Neural crest cell (in vitro differentiated cells): ENCODE measurements around the gene MRPS25. TPM values are rescaled to one million over a fixed set of nuclear protein-coding genes. Genes with fewer than 3 reads are reported as not detected.

ENCODE experiments used
- DNase-seq: peaks from one replicate; pipeline ENCODE4 v3.0.0; 2021; ENCODE audit warnings: low read depth, mixed read lengths, low spot score
- H3K27ac Mint-ChIP-seq: one replicate; pipeline ENCODE4 v1.8.0; 2021; ENCODE audit warnings: mild to moderate bottlenecking, mixed read lengths; ENCODE audit not compliant: unreplicated experiment
- H3K27me3 Mint-ChIP-seq: 2 replicates; pipeline ENCODE4 v1.8.0; 2021; ENCODE audit warnings: low read depth, mild to moderate bottlenecking, mixed read lengths
- H3K36me3 Mint-ChIP-seq: 2 replicates; pipeline ENCODE4 v1.8.0; 2021; ENCODE audit warnings: low read depth, mild to moderate bottlenecking, mixed read lengths
- H3K4me1 Mint-ChIP-seq: 2 replicates; pipeline ENCODE4 v1.8.0; 2021; ENCODE audit warnings: mixed read lengths
- H3K4me3 Mint-ChIP-seq: one replicate; pipeline ENCODE4 v1.8.0; 2021; ENCODE audit warnings: mild to moderate bottlenecking, mixed read lengths
- H3K9me3 Mint-ChIP-seq: 2 replicates; pipeline ENCODE4 v1.8.0; 2021; ENCODE audit warnings: mixed read lengths
- long read RNA-seq: library from polyadenylated mRNA; unstranded; transcript quantifications from one replicate; pipeline ENCODE4 v2.0.0, GENCODE V29; 2020
- total RNA-seq: library from RNA; stranded (reverse); gene quantifications from 2 replicates; pipeline ENCODE4 v1.2.1, GENCODE V29; 2021
- TF ChIP-seq, protein P1 (sequence below): fragments of 200-600 bp; sonication (generic); conservative IDR thresholded peaks from 2 replicates; pipeline ENCODE4 v1.5.0; 2021; ENCODE audit warnings: antibody characterized with exemption, mild to moderate bottlenecking

Gene MRPS25
- 60.9 and 62.0 TPM in 2 replicates for total RNA-seq
- long read RNA-seq, full-length matches to known transcripts: 70 of 90 reads
- long read RNA-seq, partial matches to known transcripts: 1 of 90 reads
- long read RNA-seq, other reads (novel, unspliced or antisense): 19 of 90 reads

DNA sequence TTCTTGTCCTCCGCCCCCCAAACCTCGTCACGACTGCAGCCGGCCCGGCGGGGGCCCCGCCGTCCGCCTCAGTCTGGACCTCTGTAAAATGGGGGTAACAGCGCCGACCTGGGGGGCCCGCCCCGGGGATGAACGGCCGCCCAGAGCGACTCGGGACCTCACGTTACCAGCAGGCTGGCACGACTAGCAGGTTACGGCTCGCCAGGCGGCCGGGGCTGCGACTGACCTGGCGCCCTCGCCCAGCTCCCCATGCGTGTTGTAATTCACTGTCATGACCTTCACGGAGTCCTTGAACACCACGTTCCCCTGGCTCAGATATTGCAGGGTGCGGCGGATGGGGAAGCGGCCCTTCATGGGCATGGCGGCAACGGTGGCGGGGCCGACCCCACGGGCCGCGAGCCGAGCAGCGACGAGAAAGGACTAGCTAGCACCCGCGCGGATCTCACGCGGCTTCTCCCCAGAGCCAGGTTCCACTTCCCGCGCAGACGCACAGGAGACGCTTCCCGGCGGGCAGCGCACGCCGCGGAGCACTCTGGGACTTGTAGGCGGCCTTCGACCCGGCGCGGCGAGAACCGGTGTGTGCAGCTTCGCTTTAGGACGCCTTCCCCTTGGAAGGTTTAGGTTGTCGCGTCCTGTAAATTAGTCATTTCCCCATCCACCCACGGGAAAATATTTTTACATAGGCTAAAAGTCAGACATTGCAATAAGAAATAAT, at the start of gene MRPS25:
Gene MRPS25, minus strand, starts transcription at position 481 of the 715 bp plus-strand sequence. Its CDS starts 121 bp downstream, at position 360.
- H3K27me3 Mint-ChIP-seq: no peaks in the 10 kb centered on the region
- H3K36me3 Mint-ChIP-seq: peaks cover 21% of the 10 kb centered on the region
- TF ChIP-seq, protein P1, sequence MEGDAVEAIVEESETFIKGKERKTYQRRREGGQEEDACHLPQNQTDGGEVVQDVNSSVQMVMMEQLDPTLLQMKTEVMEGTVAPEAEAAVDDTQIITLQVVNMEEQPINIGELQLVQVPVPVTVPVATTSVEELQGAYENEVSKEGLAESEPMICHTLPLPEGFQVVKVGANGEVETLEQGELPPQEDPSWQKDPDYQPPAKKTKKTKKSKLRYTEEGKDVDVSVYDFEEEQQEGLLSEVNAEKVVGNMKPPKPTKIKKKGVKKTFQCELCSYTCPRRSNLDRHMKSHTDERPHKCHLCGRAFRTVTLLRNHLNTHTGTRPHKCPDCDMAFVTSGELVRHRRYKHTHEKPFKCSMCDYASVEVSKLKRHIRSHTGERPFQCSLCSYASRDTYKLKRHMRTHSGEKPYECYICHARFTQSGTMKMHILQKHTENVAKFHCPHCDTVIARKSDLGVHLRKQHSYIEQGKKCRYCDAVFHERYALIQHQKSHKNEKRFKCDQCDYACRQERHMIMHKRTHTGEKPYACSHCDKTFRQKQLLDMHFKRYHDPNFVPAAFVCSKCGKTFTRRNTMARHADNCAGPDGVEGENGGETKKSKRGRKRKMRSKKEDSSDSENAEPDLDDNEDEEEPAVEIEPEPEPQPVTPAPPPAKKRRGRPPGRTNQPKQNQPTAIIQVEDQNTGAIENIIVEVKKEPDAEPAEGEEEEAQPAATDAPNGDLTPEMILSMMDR: no peak
- no peaks in the 10 kb centered on the region for H3K9me3 Mint-ChIP-seq
- DNase-seq: peak; percentile 74
- H3K4me1 Mint-ChIP-seq: peaks cover 30% of the 10 kb centered on the region
- H3K27ac Mint-ChIP-seq: peak within 1 kb of the TSS; percentile 98
- peak within 1 kb of the TSS; percentile 98 for H3K4me3 Mint-ChIP-seq

DNA sequence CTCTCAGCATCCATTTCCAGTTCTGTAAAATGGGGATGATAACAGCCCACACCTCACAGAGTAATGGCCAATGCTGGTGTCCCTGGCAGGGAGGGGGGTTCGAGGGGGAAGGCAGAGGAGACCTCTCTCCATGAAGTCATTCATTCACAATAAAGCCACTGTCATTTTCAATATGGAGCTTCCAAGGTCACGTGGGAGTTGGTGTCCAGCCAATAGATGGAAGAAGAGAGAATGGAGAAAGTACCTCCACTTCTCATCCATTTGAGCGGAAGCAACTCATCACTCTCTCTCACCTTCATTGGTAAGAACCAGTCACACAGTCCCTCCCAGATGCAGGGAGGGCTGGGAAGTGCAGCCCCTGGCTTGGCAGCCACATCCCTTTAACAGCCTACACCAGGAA, 48.8 kb upstream of the MRPS25 start:
- no peak overlapping the region for H3K4me3 Mint-ChIP-seq
- H3K36me3 Mint-ChIP-seq: no peaks in the 10 kb centered on the region
- no peak overlapping the region for H3K27ac Mint-ChIP-seq
- peaks cover 18% of the 10 kb centered on the region for H3K27me3 Mint-ChIP-seq
- DNase-seq: no peak
- TF ChIP-seq, protein P1: no peak
- H3K4me1 Mint-ChIP-seq: no peaks in the 10 kb centered on the region
- H3K9me3 Mint-ChIP-seq: no peaks in the 10 kb centered on the region

DNA sequence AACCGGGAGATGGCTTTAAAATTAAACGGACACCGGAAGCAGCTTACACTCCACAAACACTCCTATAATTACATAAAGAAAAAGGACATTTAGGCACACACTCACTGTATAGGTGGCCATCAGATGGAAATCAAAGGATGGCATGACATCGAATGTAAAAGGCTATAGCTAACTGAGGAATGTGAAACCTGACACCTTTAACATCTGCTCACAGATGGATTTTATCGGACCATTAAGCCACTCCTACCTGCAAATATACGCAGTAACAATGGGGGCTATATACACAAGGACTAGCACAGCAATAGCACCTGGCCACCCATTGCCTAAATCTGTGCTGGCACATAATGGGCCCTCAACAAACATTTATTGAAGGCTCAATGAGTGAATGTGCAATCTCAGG, 48.4 kb upstream of the MRPS25 start:
- Mint-ChIP-seq H3K27me3 (peaks cover 18% of the 10 kb centered on the region), H3K9me3 (no peaks in the 10 kb centered on the region), H3K27ac (peak overlapping the region; percentile 15), H3K4me1 (no peaks in the 10 kb centered on the region), H3K4me3 (no peak overlapping the region), H3K36me3 (no peaks in the 10 kb centered on the region)
- DNase-seq: no peak
- TF ChIP-seq, protein P1: no peak

DNA sequence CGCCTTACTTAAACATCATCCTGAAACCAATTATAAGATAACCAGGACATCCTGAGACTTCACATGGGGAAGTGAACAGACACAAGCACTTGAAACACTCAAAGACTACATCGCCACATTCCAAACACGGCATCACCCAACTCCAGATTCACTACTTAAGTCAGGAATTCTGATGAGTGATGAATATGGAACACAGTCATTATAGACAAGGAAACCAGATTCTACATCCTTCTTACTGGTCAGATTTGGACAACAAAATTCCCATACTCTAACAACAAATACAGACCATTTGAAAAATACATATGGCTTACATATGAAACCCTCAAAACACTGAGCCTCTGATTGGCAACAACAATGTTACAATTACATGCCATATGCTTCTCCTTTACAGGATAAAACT, 46.9 kb upstream of the MRPS25 start:
- peaks cover 9% of the 10 kb centered on the region for H3K4me1 Mint-ChIP-seq

DNA sequence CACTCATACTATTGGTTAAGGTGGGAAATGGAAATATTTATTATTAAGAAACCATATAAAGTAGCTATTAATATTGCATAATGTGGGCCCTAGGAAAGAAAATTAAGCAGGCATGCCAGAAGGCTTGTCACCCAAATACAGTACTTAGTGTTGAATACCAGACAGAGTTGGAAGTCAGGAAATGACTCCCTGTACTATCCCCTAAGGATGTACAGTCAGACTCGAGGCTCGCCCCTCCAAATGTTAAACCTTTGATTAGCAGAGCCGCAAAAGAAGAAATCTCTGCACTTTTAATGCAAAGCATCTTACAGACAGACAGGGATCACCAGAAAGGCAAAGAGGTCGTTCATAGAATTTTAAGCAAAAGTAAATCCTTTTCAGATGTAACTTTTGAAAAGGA, 45.1 kb upstream of the MRPS25 start:
- Mint-ChIP-seq H3K9me3 (no peaks in the 10 kb centered on the region), H3K4me3 (no peak overlapping the region), H3K4me1 (peaks cover 9% of the 10 kb centered on the region), H3K27me3 (peaks cover 23% of the 10 kb centered on the region), H3K36me3 (no peaks in the 10 kb centered on the region), H3K27ac (no peak overlapping the region)
- TF ChIP-seq, protein P1: no peak
- no peak for DNase-seq

More for the DNA sequence above, 46.9 kb upstream of the MRPS25 start:
- H3K4me3 Mint-ChIP-seq: no peak overlapping the region
- H3K27ac Mint-ChIP-seq: no peak overlapping the region
- no peaks in the 10 kb centered on the region for H3K36me3 Mint-ChIP-seq
- DNase-seq: no peak
- no peaks in the 10 kb centered on the region for H3K9me3 Mint-ChIP-seq
- TF ChIP-seq, protein P1: no peak
- H3K27me3 Mint-ChIP-seq: peaks cover 23% of the 10 kb centered on the region
